GM18499 (cell line): ENCODE data around the gene ADAMTS17.
"Not testable (repeated sequence)": the region's sequence is repeated elsewhere in the genome, so short reads cannot be mapped to it uniquely, and the experiment has no call there.

Experiments
- ATAC-seq: cut with Tn5 transposase; IDR thresholded peaks from one replicate; pipeline ENCODE4 v1.9.1; 2021; ENCODE audit warnings: moderate number of reproducible peaks; ENCODE audit not compliant: insufficient read depth, unreplicated experiment

The ADAMTS17 gene

GRCh38 chr15:99989095-99989494, 352.7 kb downstream of the ADAMTS17 start:
- no peak for ATAC-seq

DNA sequence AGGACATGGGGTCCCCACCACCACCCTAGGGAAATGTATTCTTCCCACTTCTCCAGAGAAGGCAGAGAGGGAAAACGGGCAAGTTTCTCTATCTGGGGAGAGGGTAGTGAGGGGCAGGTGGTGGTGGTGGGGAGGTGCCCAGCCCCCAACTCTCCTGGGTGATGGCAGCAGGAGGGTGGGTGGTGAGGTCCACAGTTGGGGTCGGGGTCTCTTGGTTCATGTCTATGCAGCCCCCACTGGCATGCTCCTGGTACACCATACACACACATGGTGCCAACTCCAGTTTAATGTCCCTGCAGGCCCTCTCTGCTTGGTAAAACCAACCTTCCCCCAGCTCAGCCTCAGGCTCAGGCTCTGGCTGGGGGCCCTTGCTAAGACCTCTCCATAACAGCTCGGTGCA, 354.1 kb downstream of the ADAMTS17 start:
- no peak for ATAC-seq

- no peak for ATAC-seq
Observed at GRCh38 chr15:99987119-99987506, 354.7 kb downstream of the ADAMTS17 start.

DNA sequence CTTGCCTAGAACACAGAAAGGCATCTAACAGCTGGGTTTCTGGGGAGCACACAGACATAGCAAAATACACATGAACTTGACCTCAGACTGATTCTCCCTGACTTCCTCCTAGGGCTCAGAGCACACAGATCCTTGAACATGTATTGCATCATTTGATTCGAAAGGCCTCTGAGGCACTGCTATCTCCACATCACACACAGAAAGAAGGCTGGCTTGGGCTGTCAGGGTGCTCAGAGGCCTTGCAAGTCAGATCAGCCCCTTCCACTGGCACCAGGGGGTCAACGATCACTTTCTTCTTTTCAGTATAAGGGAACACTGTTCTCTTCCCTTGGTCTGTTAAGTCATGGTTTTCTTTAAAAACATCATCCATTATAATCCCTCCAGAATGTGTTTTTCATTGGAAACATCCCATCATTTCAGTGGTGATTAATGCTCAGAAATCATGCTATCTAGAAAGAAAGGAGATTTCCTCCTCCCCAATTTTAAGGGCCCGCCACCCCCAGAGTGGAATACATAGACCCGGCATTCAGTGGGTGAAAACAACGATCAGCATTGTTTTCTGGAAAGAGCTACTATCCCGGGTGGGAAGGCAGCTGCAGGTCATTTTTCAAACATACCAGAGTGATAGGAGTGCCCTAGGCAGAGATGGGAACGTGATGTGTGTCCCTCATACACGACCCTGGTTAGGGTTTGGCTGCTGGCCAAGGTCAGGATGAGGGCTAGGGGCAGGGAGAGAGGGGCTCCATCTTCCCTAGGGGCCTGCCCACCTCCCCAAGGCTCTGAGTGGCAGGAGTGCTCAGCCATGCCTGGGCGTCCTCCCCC, 355.3 kb downstream of the ADAMTS17 start:
- ATAC-seq = no peak

DNA sequence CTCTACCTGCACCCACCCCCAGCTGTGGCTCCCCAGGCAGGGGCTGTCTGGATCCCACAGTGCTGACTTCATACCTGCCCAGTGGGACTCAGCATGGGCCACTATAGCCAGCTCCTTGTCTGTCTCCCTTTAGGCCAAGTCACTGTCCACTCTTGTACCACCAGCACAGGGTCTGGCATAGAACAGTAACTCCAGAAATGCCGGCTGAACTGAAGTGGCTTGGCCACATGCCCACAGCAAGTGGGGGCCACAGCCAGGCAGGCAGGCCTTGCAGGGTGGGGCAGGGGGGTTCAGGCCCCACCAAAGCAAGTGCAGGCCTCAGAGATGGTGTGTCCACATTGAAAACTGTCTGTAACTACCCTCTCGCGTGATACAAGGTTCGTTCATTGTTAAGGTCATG, 355.9 kb downstream of the ADAMTS17 start:
- no peak for ATAC-seq

DNA sequence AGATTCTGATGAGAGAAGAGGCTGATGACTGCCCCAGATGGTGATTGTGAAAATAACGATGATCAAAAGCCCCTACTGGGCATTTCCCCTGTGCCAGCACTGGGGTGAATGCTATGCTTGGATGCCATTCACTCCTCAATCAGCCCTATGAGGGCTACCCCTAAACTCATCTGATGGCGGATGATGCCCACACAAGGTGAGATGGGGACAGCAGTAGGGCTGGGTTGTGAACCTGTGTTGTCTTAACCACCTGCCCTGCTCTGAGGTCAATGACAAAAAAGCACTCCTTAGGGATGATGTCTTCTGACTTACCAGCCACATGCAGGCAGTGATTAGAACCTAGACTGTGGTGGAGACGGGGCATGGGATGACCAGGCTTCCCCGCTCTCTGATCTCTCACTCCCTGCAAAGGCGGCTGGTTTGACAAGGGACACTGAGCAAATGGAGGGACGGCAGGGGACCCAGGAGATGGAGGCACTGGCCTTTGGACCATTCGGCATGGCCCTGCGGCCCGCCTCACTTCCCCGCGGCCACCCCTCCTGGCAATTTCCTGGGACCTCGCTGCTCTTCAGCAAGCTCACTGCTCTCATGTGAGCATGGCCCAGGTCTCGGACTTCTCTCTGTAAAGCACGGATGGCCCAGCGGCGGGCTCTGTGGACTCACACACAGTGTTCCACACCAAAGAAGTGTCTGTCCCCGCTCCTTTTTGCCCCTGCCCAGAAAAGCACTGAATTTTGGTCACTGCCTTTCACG, 357.1 kb downstream of the ADAMTS17 start:
- ATAC-seq = no peak

DNA sequence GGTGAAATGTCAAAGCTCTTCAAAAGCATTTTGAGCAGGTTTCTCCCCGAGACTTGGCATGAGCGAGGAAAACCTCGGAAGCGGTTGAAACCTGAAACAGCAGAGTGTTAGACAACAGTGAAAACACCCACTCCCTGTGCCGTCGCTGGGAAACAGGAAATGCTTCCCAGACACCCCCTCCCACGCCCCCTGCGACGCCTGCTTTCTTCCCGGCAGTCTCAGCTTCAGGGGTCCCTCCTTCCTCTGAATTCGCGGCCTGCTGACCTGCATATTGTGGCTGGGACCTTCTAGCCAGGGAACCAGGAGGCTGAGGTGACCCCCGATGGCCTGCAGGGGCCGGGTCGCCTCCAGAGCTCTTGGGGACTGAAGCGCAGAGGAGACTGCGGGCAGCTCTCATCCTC, 357.9 kb downstream of the ADAMTS17 start:
- ATAC-seq = no peak

DNA sequence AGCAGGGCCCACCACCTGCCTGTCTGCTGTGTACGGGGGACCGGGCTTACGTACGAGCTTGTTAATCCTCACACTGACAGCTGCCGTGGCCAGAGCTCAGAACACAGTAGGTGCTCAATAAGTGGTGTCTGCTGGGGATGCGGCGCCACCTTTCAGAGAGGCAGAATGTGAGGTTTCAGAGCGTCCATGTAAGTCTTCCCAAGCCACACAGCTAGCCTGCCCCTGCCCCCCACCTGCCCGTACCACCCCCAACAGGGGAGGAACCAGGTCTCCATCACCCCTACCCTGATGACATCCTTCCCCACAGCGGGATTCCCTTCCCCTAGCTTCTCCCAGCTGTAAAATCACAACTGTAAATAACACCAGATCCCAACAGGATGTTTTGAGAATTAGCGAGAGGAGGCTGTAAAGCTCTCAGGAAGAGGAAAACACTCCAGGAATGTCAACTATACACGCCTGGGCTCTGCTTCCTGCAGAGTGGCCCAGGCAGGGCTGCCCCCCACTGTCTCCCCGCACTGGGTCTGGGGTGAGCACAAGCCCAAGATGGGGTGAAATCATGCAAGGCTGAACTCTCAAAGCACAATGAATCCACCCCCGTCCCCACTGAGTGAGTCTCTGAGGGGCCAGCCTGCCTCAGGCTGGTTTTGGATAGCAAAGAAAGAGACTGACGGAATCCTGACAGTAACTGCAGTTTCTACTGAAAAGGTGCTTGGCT, 358.4 kb downstream of the ADAMTS17 start:
- ATAC-seq = no peak

GRCh38 chr15:99982662-99983061, 359.1 kb downstream of the ADAMTS17 start:
- no peak for ATAC-seq

- no peak for ATAC-seq
Observed at GRCh38 chr15:99981839-99982658, 359.7 kb downstream of the ADAMTS17 start.

- ATAC-seq = no peak
Observed at GRCh38 chr15:99981191-99981647, 360.6 kb downstream of the ADAMTS17 start.

DNA sequence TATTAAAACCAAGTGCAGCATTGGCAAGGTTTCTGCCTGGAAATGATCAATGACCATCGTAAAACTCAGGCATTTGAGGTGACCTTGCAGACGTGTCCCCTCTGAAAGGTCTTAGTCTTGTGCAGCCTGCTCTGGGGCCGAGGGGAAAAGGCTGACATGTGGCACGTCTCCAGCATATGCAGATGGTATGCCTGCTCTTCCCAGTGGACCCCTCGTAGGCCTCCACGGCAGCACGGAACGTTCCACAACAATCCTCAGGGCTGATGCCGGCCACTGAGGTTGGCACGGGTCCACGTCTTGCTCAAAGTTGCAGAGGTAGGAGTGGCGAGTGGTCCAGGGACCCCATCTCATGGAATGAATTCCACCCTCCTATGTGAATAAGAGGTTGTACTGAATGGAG, 361.0 kb downstream of the ADAMTS17 start:
- ATAC-seq = no peak

DNA sequence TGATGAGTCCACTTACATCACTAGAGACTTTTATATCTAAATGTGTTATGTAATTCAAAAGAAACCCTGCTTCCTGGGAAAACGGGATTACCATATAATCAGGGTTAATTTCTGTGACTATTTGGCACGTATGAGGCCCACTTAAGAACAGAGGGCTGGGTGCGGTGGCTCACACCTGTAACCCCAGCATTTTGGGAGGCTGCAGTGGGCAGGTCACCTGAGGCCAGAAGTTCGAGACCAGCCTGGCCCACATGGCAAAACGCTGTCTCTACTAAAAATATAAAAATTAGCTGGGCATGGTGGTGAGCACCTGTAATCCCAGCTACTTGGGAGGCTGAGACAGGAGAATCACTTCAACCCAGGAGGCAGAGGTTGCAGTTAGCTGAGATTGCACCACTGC, 361.9 kb downstream of the ADAMTS17 start:
- ATAC-seq = not testable (repeated sequence)

- ATAC-seq = no peak
Observed at GRCh38 chr15:99979371-99979770, 362.4 kb downstream of the ADAMTS17 start.

DNA sequence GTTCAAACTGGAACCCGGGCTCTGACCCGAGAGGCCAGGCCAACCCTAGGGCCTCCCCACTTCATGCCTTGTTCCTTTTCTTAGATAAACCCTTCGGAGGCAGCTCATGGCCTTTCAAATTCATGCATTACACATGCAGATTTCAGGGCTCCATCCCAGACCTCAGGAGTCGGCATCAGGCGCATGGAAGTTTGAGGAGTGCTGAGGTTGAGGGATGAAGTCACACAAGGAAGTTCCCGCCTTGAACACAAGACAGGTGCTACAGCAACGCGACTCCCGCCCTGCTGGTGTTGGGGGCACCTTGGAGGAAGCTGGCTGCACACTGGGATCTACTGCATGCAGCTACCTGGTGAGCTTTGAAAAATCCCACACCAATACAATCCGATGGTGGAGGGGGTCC, 363.3 kb downstream of the ADAMTS17 start:
- ATAC-seq = no peak

DNA sequence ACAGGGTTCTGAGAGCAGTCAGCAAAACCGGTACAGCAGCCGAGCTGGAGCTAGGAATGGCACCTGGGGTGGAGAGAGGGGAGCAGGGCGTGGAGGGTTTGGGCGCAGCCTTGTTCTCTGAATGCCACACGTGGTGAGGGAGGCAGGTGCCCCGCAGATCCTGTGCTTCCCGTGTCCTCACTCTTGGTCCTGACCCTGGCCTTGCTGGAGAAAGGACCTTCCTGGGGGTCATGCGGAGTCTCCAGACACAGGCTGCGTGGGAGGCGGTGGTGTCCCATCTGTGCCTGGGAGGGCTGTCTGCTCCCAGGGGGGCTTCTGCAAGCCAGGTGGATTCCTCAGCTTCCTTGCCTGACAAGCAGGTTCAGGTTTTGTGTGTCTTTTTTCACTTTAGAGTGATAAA, 363.8 kb downstream of the ADAMTS17 start:
- ATAC-seq = no peak

GRCh38 chr15:99976811-99977271, 364.9 kb downstream of the ADAMTS17 start:
- no peak for ATAC-seq

- ATAC-seq = no peak
Observed at GRCh38 chr15:99976000-99976399, 365.8 kb downstream of the ADAMTS17 start.

- ATAC-seq = no peak
Observed at GRCh38 chr15:99974246-99974645, 367.5 kb downstream of the ADAMTS17 start.

DNA sequence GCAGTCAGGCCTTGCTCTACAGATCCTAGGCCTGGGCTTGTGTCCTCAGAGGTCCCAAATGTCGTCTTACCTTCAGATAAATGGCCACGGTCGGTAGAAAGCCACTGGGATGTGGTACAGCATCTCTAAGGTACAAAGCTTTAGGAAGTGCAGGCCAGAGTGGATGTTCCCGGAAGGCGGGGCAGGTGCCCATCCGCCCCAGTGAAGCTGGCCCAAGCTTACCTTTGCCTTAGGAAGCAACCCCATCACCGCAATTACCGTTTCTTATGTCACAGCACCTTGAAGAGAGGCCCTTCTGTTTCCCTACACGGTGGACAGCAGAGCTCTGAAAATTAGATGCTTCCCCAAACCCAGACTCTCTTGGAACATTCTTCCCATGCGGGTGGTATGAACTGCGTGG, 368.4 kb downstream of the ADAMTS17 start:
- ATAC-seq = no peak
